G401 (cell line): ENCODE measurements around the gene CCT2. TPM values are rescaled to one million over a fixed set of nuclear protein-coding genes. Genes with fewer than 3 reads are reported as not detected.
A peak's percentile ranks its signal among the peaks of the same experiment; 100 is the strongest.

Experiments used
- DNase-seq: peaks from one replicate; pipeline ENCODE4 v3.0.0-alpha.2; 2015; ENCODE audit warnings: low spot score
- in situ Hi-C: cut with HindIII; loops from 2 replicates; pipeline ENCODE4 v1.10.0; 2016; ENCODE audit warnings: low sequenced_read_pairs, mixed read lengths
- total RNA-seq: library from RNA; depleted of rRNA; stranded (reverse); fragments of >200 nt; shearing (Covaris generic); gene quantifications from 2 replicates; pipeline ENCODE4 v1.2.3, GENCODE V29; 2014; rRNA removed

Gene CCT2
- total RNA-seq, 1 experiment from 2014 or later = 440 TPM

GRCh38 chr12:69627501-69627900 lies 42.2 kb downstream of the CCT2 start:
- DNase-seq = no peak

GRCh38 chr12:69630191-69630590 lies 44.9 kb downstream of the CCT2 start:
- DNase-seq = no peak
- in situ Hi-C loops = no loop called here

More at GRCh38 chr12:69627501-69627900, 42.2 kb downstream of the CCT2 start:
- in situ Hi-C loops = no loop called here

GRCh38 chr12:69633061-69633460 lies 47.8 kb downstream of the CCT2 start:
- in situ Hi-C loops = no loop called here
- DNase-seq = no peak

GRCh38 chr12:69639400-69640016 lies 54.2 kb downstream of the CCT2 start:
- DNase-seq = peak; percentile 41
- in situ Hi-C loops = no loop called here

GRCh38 chr12:69641546-69641945 lies 56.3 kb downstream of the CCT2 start:
- in situ Hi-C loops = no loop called here
- no peak for DNase-seq

GRCh38 chr12:69642531-69642930 lies 57.3 kb downstream of the CCT2 start:
- in situ Hi-C loops = no loop called here
- no peak for DNase-seq

- DNase-seq = no peak
- in situ Hi-C loops = no loop called here
Observed at GRCh38 chr12:69644511-69644910, 59.3 kb downstream of the CCT2 start.

GRCh38 chr12:69645031-69645430 lies 59.8 kb downstream of the CCT2 start:
- in situ Hi-C loops = no loop called here
- DNase-seq = no peak

GRCh38 chr12:69647178-69647577 lies 61.9 kb downstream of the CCT2 start:
- DNase-seq = no peak
- in situ Hi-C loops = no loop called here

- in situ Hi-C loops = no loop called here
Observed at GRCh38 chr12:69648476-69648875, 63.2 kb downstream of the CCT2 start.

GRCh38 chr12:69649529-69649928 lies 64.3 kb downstream of the CCT2 start:
- in situ Hi-C loops = no loop called here
- peak; percentile 32 for DNase-seq

More at GRCh38 chr12:69648476-69648875, 63.2 kb downstream of the CCT2 start:
- no peak for DNase-seq

Other genes starting within 250 kb of the CCT2 start
- gene LYZ, start 237.1 kb upstream of the CCT2 start, total RNA-seq = not detected in 2 replicates
- gene YEATS4, start 225.7 kb upstream of the CCT2 start, total RNA-seq = 37.8 and 60.3 TPM in 2 replicates
- gene FRS2, start 115.1 kb upstream of the CCT2 start, total RNA-seq = 14.2 and 20.6 TPM in 2 replicates
- not detected in 2 replicates for gene LRRC10, start 25.4 kb downstream of the CCT2 start, total RNA-seq
- 0.61 TPM in 1 of 2 replicates, not detected in the other for gene BEST3, start 113.8 kb downstream of the CCT2 start, total RNA-seq
- gene RAB3IP, start 153.4 kb downstream of the CCT2 start, total RNA-seq = 0.37 TPM in 1 of 2 replicates, not detected in the other
- not detected in 2 replicates for gene MYRFL, start 239.8 kb downstream of the CCT2 start, total RNA-seq